Osteocyte (in vitro differentiated cells): ENCODE results near the gene SMO. TPM values are rescaled to one million over a fixed set of nuclear protein-coding genes. Genes with fewer than 3 reads are reported as not detected.

ENCODE experiments used
- DNase-seq: peaks from one replicate; pipeline ENCODE4 v3.0.0; 2021; ENCODE audit warnings: mixed read lengths; ENCODE audit not compliant: unreplicated experiment; ENCODE audit errors: extremely low spot score
- H3K27ac Mint-ChIP-seq: one replicate; pipeline ENCODE4 v1.8.0; 2021; ENCODE audit warnings: mild to moderate bottlenecking, mixed read lengths; ENCODE audit not compliant: unreplicated experiment
- H3K27me3 Mint-ChIP-seq: one replicate; pipeline ENCODE4 v1.8.0; 2021; ENCODE audit warnings: mixed read lengths; ENCODE audit not compliant: unreplicated experiment
- H3K36me3 Mint-ChIP-seq: one replicate; pipeline ENCODE4 v1.8.0; 2021; ENCODE audit warnings: mixed read lengths; ENCODE audit not compliant: unreplicated experiment
- H3K4me1 Mint-ChIP-seq: one replicate; pipeline ENCODE4 v1.8.0; 2021; ENCODE audit warnings: mixed read lengths; ENCODE audit not compliant: unreplicated experiment
- H3K4me3 Mint-ChIP-seq: one replicate; pipeline ENCODE4 v1.8.0; 2021; ENCODE audit warnings: mild to moderate bottlenecking, moderate library complexity, mixed read lengths; ENCODE audit not compliant: unreplicated experiment
- H3K9me3 Mint-ChIP-seq: one replicate; pipeline ENCODE4 v1.8.0; 2021; ENCODE audit warnings: mixed read lengths; ENCODE audit not compliant: unreplicated experiment
- total RNA-seq: library from RNA; stranded (reverse); gene quantifications from 2 replicates; pipeline ENCODE4 v1.2.1, GENCODE V29; 2021
- TF ChIP-seq, protein P1 (sequence below): fragments of 200-600 bp; sonication (generic); IDR thresholded peaks from 2 replicates; pipeline ENCODE4 v1.5.0; 2021; ENCODE audit warnings: antibody characterized with exemption, mild to moderate bottlenecking, moderate library complexity

Gene SMO
- total RNA-seq, 1 donor from 2014 or later = 41.6 TPM

DNA sequence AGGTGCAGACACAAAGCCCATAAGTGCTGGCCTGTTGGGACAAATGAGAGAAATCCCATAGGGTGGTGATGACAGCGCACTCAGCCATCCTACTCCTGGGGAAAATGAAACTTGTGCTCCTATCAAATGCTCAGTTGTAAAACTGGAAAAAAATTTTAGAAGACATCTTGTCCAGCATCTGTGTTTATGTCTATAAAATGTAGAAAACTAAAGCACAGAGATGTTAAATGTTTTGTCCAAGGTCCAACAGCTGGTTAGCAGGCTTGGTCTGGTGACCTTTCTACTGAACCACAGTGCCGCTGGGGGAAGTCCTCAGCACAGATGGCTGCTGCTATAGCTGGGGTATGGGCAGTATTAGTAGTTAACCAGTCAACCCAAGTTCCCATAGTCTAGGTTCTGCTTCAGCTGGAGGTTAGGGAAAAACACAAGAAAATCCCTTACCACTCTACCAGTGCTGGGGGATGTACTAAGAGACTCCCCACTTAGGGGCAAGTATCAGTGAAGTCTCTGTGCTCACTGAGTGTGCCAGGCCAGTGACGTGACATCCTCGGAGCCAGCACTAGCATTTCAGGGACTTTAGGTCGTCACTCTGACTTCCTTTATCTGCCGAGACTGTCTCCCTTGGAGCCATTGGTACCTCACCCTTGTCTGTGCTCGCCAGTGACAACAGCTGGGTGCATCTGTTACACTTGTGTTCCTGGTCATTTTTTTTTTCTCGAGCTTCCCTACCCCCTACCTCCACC lies 42.0 kb upstream of the SMO start:
- DNase-seq = no peak
- H3K4me3 Mint-ChIP-seq = peak overlapping the region; percentile 26
- H3K27ac Mint-ChIP-seq = no peak overlapping the region
- TF ChIP-seq, protein P1, sequence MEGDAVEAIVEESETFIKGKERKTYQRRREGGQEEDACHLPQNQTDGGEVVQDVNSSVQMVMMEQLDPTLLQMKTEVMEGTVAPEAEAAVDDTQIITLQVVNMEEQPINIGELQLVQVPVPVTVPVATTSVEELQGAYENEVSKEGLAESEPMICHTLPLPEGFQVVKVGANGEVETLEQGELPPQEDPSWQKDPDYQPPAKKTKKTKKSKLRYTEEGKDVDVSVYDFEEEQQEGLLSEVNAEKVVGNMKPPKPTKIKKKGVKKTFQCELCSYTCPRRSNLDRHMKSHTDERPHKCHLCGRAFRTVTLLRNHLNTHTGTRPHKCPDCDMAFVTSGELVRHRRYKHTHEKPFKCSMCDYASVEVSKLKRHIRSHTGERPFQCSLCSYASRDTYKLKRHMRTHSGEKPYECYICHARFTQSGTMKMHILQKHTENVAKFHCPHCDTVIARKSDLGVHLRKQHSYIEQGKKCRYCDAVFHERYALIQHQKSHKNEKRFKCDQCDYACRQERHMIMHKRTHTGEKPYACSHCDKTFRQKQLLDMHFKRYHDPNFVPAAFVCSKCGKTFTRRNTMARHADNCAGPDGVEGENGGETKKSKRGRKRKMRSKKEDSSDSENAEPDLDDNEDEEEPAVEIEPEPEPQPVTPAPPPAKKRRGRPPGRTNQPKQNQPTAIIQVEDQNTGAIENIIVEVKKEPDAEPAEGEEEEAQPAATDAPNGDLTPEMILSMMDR = no peak
- H3K9me3 Mint-ChIP-seq = no peaks in the 10 kb centered on the region
- H3K4me1 Mint-ChIP-seq = peaks cover 8% of the 10 kb centered on the region
- peaks cover 86% of the 10 kb centered on the region for H3K27me3 Mint-ChIP-seq
- H3K36me3 Mint-ChIP-seq = peaks cover 3% of the 10 kb centered on the region

DNA sequence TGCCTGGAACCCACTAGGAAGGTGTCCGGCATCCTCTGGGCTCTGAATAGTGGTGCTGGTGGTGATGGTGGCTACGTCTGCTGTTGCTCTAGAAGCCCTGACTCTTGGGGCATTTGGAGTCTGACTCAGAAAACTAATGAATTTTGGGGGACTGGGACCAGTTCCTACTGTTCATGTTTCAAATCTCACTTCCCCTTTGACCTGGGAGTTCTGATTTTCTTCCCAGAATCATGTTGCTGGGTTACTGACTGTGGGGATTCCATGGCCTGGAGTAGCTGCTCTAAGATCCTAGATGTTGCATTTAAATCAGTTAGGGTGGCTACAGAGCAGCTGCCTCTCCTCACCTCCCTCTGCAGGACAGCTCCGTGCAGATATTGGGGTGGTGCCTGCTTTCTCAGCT lies 40.7 kb upstream of the SMO start:
- Mint-ChIP-seq H3K27ac (no peak overlapping the region), H3K27me3 (peaks cover 84% of the 10 kb centered on the region), H3K36me3 (peaks cover 3% of the 10 kb centered on the region), H3K9me3 (no peaks in the 10 kb centered on the region), H3K4me1 (peaks cover 8% of the 10 kb centered on the region), H3K4me3 (no peak overlapping the region)
- no peak for DNase-seq
- TF ChIP-seq, protein P1 = no peak

DNA sequence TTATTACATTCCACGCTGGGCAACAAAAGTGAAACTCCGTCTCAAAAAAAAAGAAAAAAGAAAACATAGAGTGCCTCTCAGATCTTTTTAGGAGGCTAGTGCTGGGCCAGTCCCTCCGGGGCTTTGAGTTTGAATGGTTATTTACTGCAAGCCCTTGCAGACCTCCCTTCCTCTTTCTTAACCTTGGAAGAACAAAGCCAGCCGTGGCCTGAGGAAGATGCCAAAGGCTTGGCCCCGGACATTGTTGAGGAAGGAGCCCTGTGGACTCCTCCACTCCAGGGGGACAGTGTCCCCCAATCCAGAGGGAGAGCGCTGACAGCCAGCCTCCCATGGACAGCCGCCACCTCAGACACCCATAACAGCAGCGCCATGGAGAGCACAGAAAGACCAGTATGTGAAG lies 38.9 kb upstream of the SMO start:
- Mint-ChIP-seq H3K27ac (no peak overlapping the region), H3K4me1 (peaks cover 2% of the 10 kb centered on the region), H3K36me3 (peaks cover 3% of the 10 kb centered on the region), H3K4me3 (no peak overlapping the region), H3K27me3 (peaks cover 81% of the 10 kb centered on the region), H3K9me3 (no peaks in the 10 kb centered on the region)
- DNase-seq = no peak
- TF ChIP-seq, protein P1 = no peak

DNA sequence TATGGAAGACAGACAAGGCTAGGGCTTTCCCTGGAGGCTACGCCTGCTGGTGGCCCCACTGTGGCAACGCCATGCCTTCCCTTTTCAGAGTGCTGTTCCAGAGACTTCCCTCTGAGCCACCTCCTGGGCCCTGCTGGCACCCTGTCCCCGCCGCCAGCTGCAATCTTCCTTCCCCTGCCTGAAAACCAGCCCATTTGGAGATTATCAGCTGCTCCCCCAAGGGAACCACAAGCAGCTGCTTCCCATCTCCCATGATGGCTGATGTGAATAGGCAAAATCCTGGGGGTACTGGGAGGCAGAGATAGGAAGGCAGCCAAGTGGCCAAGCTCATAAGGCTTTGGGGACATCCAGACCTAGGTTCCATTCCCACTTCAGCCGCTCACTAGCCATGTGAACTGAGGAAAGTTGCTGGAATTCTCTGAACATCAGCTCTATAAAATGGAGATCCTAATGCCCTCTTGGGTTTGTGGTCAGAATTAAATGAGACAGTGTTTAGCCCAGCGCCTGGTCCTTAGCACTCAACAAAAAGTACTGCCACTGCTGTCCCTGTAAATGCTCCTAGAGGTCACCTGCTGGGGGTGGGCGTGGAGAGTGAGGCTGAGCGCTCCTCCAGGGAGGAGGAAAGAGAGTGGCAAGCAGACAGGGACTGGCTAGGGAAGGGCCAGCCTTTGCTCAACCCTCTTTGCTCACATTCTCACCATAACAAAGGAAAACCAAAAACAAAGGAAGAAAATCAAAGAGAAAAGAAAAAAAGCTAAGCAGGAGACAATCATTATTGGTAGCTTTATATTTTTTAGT lies 38.0 kb upstream of the SMO start:
- DNase-seq = no peak
- Mint-ChIP-seq H3K4me3 (no peak overlapping the region), H3K27ac (no peak overlapping the region), H3K36me3 (peaks cover 3% of the 10 kb centered on the region), H3K27me3 (peaks cover 84% of the 10 kb centered on the region), H3K9me3 (no peaks in the 10 kb centered on the region), H3K4me1 (peaks cover 2% of the 10 kb centered on the region)
- TF ChIP-seq, protein P1 = no peak

DNA sequence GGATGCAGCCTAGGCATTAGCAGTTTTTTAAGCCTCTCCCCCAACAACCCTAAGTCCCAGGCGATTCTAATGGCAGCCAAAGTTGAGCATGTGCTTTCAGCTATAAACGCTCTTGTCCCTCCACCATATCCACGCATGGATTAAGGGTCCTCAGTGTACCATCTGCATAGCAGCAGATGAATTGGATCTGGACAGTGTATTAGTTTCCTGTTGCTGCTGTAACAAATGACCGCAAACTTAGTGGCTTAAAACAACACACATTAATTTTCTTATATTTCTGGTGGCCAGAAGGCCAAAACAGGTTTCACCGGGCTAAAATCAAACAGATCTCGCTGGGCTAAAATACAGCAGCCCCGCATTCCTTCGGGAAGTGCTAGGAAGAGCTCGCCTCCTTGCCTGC lies 30.8 kb upstream of the SMO start:
- no peaks in the 10 kb centered on the region for H3K9me3 Mint-ChIP-seq
- H3K27ac Mint-ChIP-seq = no peak overlapping the region
- no peak for DNase-seq
- no peaks in the 10 kb centered on the region for H3K4me1 Mint-ChIP-seq
- H3K36me3 Mint-ChIP-seq = no peaks in the 10 kb centered on the region
- peaks cover 55% of the 10 kb centered on the region for H3K27me3 Mint-ChIP-seq
- TF ChIP-seq, protein P1 = no peak
- H3K4me3 Mint-ChIP-seq = no peak overlapping the region
